GM23338 (cell line): ENCODE data around the gene NFATC1. TPM values are rescaled to one million over a fixed set of nuclear protein-coding genes. Genes with fewer than 3 reads are reported as not detected.

Experiments used
- ATAC-seq: fragments of 200-7000 bp; cut with Tn5 transposase; 3 replicates; pipeline ENCODE4 v1.9.1; 2020
- DNase-seq: peaks from one replicate; pipeline ENCODE4 v3.0.0-alpha.2; 2015; ENCODE audit warnings: low spot score
- H2AFZ ChIP-seq: fragments of 200-600 bp; sonication (generic); 2 replicates; pipeline ENCODE4 v1.8.0; 2016; ENCODE audit warnings: antibody characterized with exemption, mild to moderate bottlenecking, moderate library complexity
- H3F3A ChIP-seq: fragments of 200-600 bp; sonication (generic); replicated peaks from 2 replicates; pipeline ENCODE4 v1.8.0; 2017; ENCODE audit warnings: antibody characterized with exemption, mixed run types, low read depth
- H3K27ac ChIP-seq: fragments of 200-600 bp; sonication (generic); 2 replicates; pipeline ENCODE4 v1.6.1; 2016; ENCODE audit warnings: low read depth
- H3K27me3 ChIP-seq: fragments of 200-600 bp; sonication (generic); 2 replicates; pipeline ENCODE4 v1.8.0; 2016; ENCODE audit warnings: mild to moderate bottlenecking, mixed run types, moderate library complexity; ENCODE audit not compliant: insufficient read depth
- H3K36me3 ChIP-seq: fragments of 200-600 bp; sonication (generic); 2 replicates; pipeline ENCODE4 v1.8.0; 2016; ENCODE audit warnings: mild to moderate bottlenecking; ENCODE audit not compliant: insufficient read depth
- H3K4me1 ChIP-seq: fragments of 200-600 bp; sonication (generic); 2 replicates; pipeline ENCODE4 v1.8.0; 2016; ENCODE audit warnings: mild to moderate bottlenecking, moderate library complexity; ENCODE audit not compliant: insufficient read depth
- H3K4me2 ChIP-seq: fragments of 200-600 bp; sonication (generic); 2 replicates; pipeline ENCODE4 v1.7.1; 2017; ENCODE audit warnings: mixed run types
- H3K4me3 ChIP-seq: fragments of 200-600 bp; sonication (generic); 2 replicates; pipeline ENCODE4 v1.6.1; 2016; ENCODE audit warnings: mixed run types
- H3K79me2 ChIP-seq: fragments of 200-600 bp; sonication (generic); replicated peaks from 2 replicates; pipeline ENCODE4 v1.8.0; 2017; ENCODE audit warnings: mild to moderate bottlenecking; ENCODE audit not compliant: insufficient read depth
- H3K9me2 ChIP-seq: fragments of 200-600 bp; sonication (generic); 2 replicates; pipeline ENCODE4 v1.8.0; 2017; ENCODE audit not compliant: insufficient read depth
- H4K20me1 ChIP-seq: fragments of 200-600 bp; sonication (generic); replicated peaks from 2 replicates; pipeline ENCODE4 v1.8.0; 2017; ENCODE audit warnings: mild to moderate bottlenecking; ENCODE audit not compliant: insufficient read depth
- H3K27ac Mint-ChIP-seq: 2 replicates; pipeline ENCODE4 v1.8.0; 2020; ENCODE audit warnings: inconsistent platforms, mild to moderate bottlenecking, moderate library complexity, mixed read lengths
- H3K27me3 Mint-ChIP-seq: 3 replicates; pipeline ENCODE4 v1.8.0; 2022; ENCODE audit warnings: low read depth, mild to moderate bottlenecking, moderate library complexity, mixed read lengths, inconsistent platforms; ENCODE audit not compliant: insufficient read depth, poor library complexity
- H3K36me3 Mint-ChIP-seq: 3 replicates; pipeline ENCODE4 v1.8.0; 2021; ENCODE audit warnings: low read depth, mild to moderate bottlenecking, inconsistent platforms, moderate library complexity, mixed read lengths
- H3K4me1 Mint-ChIP-seq: 3 replicates; pipeline ENCODE4 v1.8.0; 2020; ENCODE audit warnings: mild to moderate bottlenecking, inconsistent platforms, mixed read lengths
- H3K4me3 Mint-ChIP-seq: 3 replicates; pipeline ENCODE4 v1.8.0; 2021; ENCODE audit warnings: moderate library complexity, mild to moderate bottlenecking, inconsistent platforms, mixed read lengths
- H3K9me3 Mint-ChIP-seq: 3 replicates; pipeline ENCODE4 v1.8.0; 2020; ENCODE audit warnings: moderate library complexity, mild to moderate bottlenecking, inconsistent platforms, mixed read lengths
- CTCF ChIP-seq, 2 experiments: fragments of 200-600 bp in 1 of 2; sonication (generic) in 1 of 2; conservative IDR thresholded peaks; 2 replicates each; pipeline versions ENCODE4 v1.5.1 to v1.6.1; 2016 to 2017; ENCODE audit warnings: antibody characterized with exemption in 2 of 2, low read depth in 2 of 2, mild to moderate bottlenecking in 2 of 2, moderate library complexity in 1 of 2
- ZNF114 ChIP-seq: fragments of 250-450 bp; sonication (Bioruptor Pico); IDR thresholded peaks from 2 replicates; pipeline ENCODE4 v1.5.0; 2020; ENCODE audit warnings: mild to moderate bottlenecking, moderate library complexity
- polyA plus RNA-seq: library from polyadenylated mRNA; unstranded; fragments of >200 nt; fragmentation: Nextera tagmentation; extraction: Ambion mirVana; gene quantifications from 2 replicates; pipeline ENCODE4 v1.2.1, GENCODE V29; 2016
- total RNA-seq: library from RNA; depleted of rRNA; stranded (reverse); fragments of >200 nt; shearing (Covaris generic); gene quantifications from 2 replicates; pipeline ENCODE4 v1.2.3, GENCODE V29; 2014
- TF ChIP-seq, protein P1 (sequence below): IDR thresholded peaks from 2 replicates; pipeline ENCODE4 v1.6.1; 2016; ENCODE audit warnings: antibody characterized with exemption
- TF ChIP-seq, protein P2 (sequence below): fragments of 250-450 bp; sonication (Bioruptor Pico); IDR thresholded peaks from 2 replicates; pipeline ENCODE4 v1.5.0; 2020; ENCODE audit warnings: mild to moderate bottlenecking, moderate library complexity

Gene NFATC1
- total and polyA plus RNA-seq, 2 experiments from 2014 or later = 3.9 to 6.4 TPM

DNA sequence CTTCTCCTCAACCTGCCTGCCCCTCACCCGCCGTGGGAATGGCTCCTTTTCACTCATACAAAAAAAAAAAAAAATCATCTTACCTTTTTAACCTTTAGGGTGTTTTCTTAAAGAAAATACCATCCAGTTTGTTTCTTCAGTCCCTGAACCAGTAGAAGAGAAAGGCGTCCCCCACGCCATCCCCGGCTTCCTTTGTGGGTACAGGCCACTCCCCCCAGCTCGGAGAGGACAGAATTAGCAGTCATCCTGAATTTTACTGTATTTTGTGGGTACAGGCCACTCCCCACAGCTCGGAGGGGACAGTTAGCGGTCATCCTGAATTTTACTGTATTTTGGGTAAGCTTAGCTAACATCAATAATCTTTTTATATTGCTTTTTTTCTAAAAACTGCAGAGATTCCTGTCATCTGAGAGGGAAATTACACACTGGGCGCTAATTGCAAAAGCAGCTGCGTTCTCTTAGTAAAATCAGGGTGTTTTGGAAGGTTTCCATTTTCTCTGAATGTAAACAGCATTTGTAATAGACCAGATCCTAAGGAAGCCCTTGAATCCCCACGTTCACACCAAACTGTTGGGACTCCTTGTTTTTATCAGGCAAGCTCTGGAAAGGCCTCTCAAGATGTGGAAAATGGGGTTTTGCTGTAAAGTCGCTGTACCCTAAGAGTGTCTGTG lies 72.5 kb downstream of the NFATC1 start:
- no peak overlapping the region for H3K4me2 ChIP-seq
- no peak for TF ChIP-seq CTCF (conservative IDR thresholded peaks at IDR 0.05; ENCODE audit: low read depth in 2 of 2)
- TF ChIP-seq, protein P1, sequence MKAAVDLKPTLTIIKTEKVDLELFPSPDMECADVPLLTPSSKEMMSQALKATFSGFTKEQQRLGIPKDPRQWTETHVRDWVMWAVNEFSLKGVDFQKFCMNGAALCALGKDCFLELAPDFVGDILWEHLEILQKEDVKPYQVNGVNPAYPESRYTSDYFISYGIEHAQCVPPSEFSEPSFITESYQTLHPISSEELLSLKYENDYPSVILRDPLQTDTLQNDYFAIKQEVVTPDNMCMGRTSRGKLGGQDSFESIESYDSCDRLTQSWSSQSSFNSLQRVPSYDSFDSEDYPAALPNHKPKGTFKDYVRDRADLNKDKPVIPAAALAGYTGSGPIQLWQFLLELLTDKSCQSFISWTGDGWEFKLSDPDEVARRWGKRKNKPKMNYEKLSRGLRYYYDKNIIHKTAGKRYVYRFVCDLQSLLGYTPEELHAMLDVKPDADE = no peak
- H3K4me1 ChIP-seq = no peaks in the 10 kb centered on the region
- DNase-seq = no peak
- no peak overlapping the region for H3K4me3 ChIP-seq
- H3K9me3 Mint-ChIP-seq = no peaks in the 10 kb centered on the region; the same call in 2 of the 3 replicates
- no peak overlapping the region for H3K4me3 Mint-ChIP-seq
- no peak for ATAC-seq
- no peaks in the 10 kb centered on the region; the same call in 1 of the 2 replicates for H3K36me3 ChIP-seq
- no peaks in the 10 kb centered on the region for H3K27me3 Mint-ChIP-seq
- no peak overlapping the region for H2AFZ ChIP-seq
- H3K27ac ChIP-seq = no peak overlapping the region
- peaks cover 23% of the 10 kb centered on the region for H3K4me1 Mint-ChIP-seq
- H3F3A ChIP-seq = no peaks in the 10 kb centered on the region
- H4K20me1 ChIP-seq = no peaks in the 10 kb centered on the region
- H3K27ac Mint-ChIP-seq = no peak overlapping the region
- H3K27me3 ChIP-seq = no peaks in the 10 kb centered on the region
- no peaks in the 10 kb centered on the region for H3K9me2 ChIP-seq
- H3K36me3 Mint-ChIP-seq = peaks cover 2% of the 10 kb centered on the region; the same call in 1 of the 3 replicates
- no peaks in the 10 kb centered on the region for H3K79me2 ChIP-seq

- Histone ChIP-seq H3K27me3 (no peaks in the 10 kb centered on the region), H4K20me1 (no peaks in the 10 kb centered on the region), H3F3A (no peaks in the 10 kb centered on the region), H3K4me2 (no peak overlapping the region), H3K79me2 (no peaks in the 10 kb centered on the region), H3K36me3 (no peaks in the 10 kb centered on the region), H2AFZ (no peak overlapping the region), H3K4me1 (no peaks in the 10 kb centered on the region), H3K27ac (no peak overlapping the region), H3K4me3 (no peak overlapping the region), H3K9me2 (no peaks in the 10 kb centered on the region)
- no peak overlapping the region for H3K27ac Mint-ChIP-seq
- no peak overlapping the region for H3K4me3 Mint-ChIP-seq
- peaks cover 2% of the 10 kb centered on the region; the same call in 1 of the 3 replicates for H3K36me3 Mint-ChIP-seq
- no peaks in the 10 kb centered on the region; the same call in 2 of the 3 replicates for H3K9me3 Mint-ChIP-seq
- ATAC-seq = no peak
- H3K4me1 Mint-ChIP-seq = peaks cover 23% of the 10 kb centered on the region
- no peak for DNase-seq
- H3K27me3 Mint-ChIP-seq = no peaks in the 10 kb centered on the region
- TF ChIP-seq ZNF114 (CRISPR knock-in tag) (no peak), CTCF (conservative IDR thresholded peaks at IDR 0.05; ENCODE audit: low read depth in 2 of 2) (no peak)
- TF ChIP-seq, protein P1 = no peak
- TF ChIP-seq, protein P2, sequence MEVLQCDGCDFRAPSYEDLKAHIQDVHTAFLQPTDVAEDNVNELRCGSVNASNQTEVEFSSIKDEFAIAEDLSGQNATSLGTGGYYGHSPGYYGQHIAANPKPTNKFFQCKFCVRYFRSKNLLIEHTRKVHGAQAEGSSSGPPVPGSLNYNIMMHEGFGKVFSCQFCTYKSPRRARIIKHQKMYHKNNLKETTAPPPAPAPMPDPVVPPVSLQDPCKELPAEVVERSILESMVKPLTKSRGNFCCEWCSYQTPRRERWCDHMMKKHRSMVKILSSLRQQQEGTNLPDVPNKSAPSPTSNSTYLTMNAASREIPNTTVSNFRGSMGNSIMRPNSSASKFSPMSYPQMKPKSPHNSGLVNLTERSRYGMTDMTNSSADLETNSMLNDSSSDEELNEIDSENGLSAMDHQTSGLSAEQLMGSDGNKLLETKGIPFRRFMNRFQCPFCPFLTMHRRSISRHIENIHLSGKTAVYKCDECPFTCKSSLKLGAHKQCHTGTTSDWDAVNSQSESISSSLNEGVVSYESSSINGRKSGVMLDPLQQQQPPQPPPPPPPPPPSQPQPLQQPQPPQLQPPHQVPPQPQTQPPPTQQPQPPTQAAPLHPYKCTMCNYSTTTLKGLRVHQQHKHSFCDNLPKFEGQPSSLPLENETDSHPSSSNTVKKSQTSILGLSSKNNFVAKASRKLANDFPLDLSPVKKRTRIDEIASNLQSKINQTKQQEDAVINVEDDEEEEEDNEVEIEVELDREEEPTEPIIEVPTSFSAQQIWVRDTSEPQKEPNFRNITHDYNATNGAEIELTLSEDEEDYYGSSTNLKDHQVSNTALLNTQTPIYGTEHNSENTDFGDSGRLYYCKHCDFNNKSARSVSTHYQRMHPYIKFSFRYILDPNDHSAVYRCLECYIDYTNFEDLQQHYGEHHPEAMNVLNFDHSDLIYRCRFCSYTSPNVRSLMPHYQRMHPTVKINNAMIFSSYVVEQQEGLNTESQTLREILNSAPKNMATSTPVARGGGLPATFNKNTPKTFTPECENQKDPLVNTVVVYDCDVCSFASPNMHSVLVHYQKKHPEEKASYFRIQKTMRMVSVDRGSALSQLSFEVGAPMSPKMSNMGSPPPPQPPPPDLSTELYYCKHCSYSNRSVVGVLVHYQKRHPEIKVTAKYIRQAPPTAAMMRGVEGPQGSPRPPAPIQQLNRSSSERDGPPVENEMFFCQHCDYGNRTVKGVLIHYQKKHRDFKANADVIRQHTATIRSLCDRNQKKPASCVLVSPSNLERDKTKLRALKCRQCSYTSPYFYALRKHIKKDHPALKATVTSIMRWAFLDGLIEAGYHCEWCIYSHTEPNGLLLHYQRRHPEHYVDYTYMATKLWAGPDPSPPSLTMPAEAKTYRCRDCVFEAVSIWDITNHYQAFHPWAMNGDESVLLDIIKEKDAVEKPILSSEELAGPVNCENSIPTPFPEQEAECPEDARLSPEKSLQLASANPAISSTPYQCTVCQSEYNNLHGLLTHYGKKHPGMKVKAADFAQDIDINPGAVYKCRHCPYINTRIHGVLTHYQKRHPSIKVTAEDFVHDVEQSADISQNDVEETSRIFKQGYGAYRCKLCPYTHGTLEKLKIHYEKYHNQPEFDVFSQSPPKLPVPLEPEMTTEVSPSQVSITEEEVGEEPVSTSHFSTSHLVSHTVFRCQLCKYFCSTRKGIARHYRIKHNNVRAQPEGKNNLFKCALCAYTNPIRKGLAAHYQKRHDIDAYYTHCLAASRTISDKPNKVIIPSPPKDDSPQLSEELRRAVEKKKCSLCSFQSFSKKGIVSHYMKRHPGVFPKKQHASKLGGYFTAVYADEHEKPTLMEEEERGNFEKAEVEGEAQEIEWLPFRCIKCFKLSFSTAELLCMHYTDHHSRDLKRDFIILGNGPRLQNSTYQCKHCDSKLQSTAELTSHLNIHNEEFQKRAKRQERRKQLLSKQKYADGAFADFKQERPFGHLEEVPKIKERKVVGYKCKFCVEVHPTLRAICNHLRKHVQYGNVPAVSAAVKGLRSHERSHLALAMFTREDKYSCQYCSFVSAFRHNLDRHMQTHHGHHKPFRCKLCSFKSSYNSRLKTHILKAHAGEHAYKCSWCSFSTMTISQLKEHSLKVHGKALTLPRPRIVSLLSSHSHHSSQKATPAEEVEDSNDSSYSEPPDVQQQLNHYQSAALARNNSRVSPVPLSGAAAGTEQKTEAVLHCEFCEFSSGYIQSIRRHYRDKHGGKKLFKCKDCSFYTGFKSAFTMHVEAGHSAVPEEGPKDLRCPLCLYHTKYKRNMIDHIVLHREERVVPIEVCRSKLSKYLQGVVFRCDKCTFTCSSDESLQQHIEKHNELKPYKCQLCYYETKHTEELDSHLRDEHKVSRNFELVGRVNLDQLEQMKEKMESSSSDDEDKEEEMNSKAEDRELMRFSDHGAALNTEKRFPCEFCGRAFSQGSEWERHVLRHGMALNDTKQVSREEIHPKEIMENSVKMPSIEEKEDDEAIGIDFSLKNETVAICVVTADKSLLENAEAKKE (CRISPR knock-in tag) = no peak
Observed at GRCh38 chr18:79469309-79469708, 73.6 kb downstream of the NFATC1 start.
